H1 (cell line): ENCODE results near the gene RHBDD1. TPM values are rescaled to one million over a fixed set of nuclear protein-coding genes. Genes with fewer than 3 reads are reported as not detected.

Experiments
- BACH1 ChIP-seq: IDR thresholded peaks from 2 replicates; pipeline ENCODE4 v1.6.1; 2012; ENCODE audit warnings: low read length, improper control_type of control experiment
- CBX8 ChIP-seq: fragments of 300-800, 300-1000 bp; sonication (generic); IDR thresholded peaks from 2 replicates; pipeline ENCODE4 v1.7.1; 2016; ENCODE audit warnings: low read depth, low read length, borderline replicate concordance
- CEBPB ChIP-seq: IDR thresholded peaks from 2 replicates; pipeline ENCODE4 v1.6.1; 2012; ENCODE audit warnings: low read depth, low read length
- CTBP2 ChIP-seq: IDR thresholded peaks from 2 replicates; pipeline ENCODE4 v1.7.0; 2011; ENCODE audit warnings: borderline replicate concordance, mild to moderate bottlenecking, moderate library complexity, mixed read lengths, low read length; ENCODE audit not compliant: insufficient read depth, insufficient read length
- JUND ChIP-seq: IDR thresholded peaks from 2 replicates; pipeline ENCODE4 v1.6.1; 2011; ENCODE audit warnings: mild to moderate bottlenecking, improper control_type of control experiment, low read length
- SAP30 ChIP-seq: fragments of 300-600 bp; sonication (generic); IDR thresholded peaks from 2 replicates; pipeline ENCODE4 v1.7.1; 2012; ENCODE audit warnings: low read length, moderate library complexity, mild to moderate bottlenecking, inconsistent platforms; ENCODE audit not compliant: insufficient read depth, insufficient replicate concordance
- TAF7 ChIP-seq: optimal IDR thresholded peaks from 2 replicates; pipeline ENCODE3; 2011; ENCODE audit warnings: low read depth, mild to moderate bottlenecking, inconsistent platforms, low read length, moderate library complexity, borderline replicate concordance
- TCF12 ChIP-seq: IDR thresholded peaks from 2 replicates; pipeline ENCODE4 v1.6.1; 2011; ENCODE audit warnings: low read depth, mild to moderate bottlenecking, low read length
- polyA plus RNA-seq, 7 experiments: library from polyadenylated mRNA; depleted of rRNA in 3 of 7; stranded (reverse) in 5 of 7; unstranded in 2 of 7; fragments of >200 nt in 5 of 7; fragments of 200-250 nt in 2 of 7; gene quantifications; 1 replicate in 5 of 7; 2 replicates in 1 of 7; 4 replicates in 1 of 7; pipeline versions ENCODE4 v1.2.1 to v1.2.3, GENCODE V29; 2011 to 2013; ENCODE audit warnings: missing spikeins in 2 of 7, mixed read lengths in 2 of 7
- total RNA-seq: library from RNA; stranded (reverse); fragmentation: NEBNext Ultra II Directional; extraction: Animal tissue kit (Norgen Biotek cat#: 25700); gene quantifications from 2 replicates; pipeline ENCODE4 v1.2.1, GENCODE V29; 2021
- TF ChIP-seq, protein P1 (sequence below): fragments of 300-600 bp; sonication (generic); IDR thresholded peaks from 2 replicates; pipeline ENCODE4 v1.7.1; 2012; ENCODE audit warnings: low read length, moderate library complexity, mild to moderate bottlenecking, inconsistent platforms; ENCODE audit not compliant: insufficient replicate concordance
- TF ChIP-seq, protein P2 (sequence below): IDR thresholded peaks from 2 replicates; pipeline ENCODE4 v1.6.1; 2012; ENCODE audit warnings: inconsistent platforms

The RHBDD1 gene
- total and polyA plus RNA-seq, 2 of the 8 experiments (the other 6 are each of a cell fraction or from before 2014, with no cell fraction given): 10.5 to 23.1 TPM

DNA sequence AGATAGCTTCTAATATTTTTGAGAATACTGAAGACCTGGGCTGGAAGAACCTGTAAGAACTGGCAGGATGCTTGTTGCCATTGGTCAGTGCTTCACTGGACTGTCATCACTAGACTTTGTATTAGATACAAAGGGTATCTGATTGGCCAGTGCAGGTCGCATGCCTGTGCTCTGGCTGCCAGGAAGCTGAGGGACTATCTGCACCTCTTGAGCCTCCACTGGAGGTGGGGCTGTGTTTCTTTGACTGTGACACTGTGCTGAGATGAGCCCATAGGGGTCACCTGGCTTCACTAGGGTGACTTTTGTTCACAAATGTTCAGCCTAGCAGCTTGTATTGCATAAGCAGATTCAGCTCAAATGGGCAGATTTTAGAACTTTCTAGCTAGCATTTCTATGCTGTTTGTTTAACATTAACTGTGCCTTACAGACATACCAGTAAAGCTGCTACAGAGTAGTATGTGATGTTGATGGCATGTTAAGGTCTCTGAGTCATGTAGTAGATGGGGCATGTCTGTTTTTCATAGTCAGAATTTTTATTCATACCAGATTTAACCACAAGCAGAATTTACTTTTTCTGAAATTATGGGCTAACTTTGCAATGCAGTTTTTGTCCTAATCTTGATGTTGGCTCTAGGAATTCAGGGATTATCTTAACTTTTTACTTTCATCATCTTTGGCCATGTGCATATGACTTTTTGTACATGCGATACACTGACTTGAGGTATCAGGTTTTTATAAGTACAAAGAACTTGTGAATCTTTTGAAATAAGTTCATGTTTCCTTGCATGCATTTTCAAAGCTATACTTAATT lies 56.1 kb downstream of the RHBDD1 start (continued):
- TF ChIP-seq, protein P1, sequence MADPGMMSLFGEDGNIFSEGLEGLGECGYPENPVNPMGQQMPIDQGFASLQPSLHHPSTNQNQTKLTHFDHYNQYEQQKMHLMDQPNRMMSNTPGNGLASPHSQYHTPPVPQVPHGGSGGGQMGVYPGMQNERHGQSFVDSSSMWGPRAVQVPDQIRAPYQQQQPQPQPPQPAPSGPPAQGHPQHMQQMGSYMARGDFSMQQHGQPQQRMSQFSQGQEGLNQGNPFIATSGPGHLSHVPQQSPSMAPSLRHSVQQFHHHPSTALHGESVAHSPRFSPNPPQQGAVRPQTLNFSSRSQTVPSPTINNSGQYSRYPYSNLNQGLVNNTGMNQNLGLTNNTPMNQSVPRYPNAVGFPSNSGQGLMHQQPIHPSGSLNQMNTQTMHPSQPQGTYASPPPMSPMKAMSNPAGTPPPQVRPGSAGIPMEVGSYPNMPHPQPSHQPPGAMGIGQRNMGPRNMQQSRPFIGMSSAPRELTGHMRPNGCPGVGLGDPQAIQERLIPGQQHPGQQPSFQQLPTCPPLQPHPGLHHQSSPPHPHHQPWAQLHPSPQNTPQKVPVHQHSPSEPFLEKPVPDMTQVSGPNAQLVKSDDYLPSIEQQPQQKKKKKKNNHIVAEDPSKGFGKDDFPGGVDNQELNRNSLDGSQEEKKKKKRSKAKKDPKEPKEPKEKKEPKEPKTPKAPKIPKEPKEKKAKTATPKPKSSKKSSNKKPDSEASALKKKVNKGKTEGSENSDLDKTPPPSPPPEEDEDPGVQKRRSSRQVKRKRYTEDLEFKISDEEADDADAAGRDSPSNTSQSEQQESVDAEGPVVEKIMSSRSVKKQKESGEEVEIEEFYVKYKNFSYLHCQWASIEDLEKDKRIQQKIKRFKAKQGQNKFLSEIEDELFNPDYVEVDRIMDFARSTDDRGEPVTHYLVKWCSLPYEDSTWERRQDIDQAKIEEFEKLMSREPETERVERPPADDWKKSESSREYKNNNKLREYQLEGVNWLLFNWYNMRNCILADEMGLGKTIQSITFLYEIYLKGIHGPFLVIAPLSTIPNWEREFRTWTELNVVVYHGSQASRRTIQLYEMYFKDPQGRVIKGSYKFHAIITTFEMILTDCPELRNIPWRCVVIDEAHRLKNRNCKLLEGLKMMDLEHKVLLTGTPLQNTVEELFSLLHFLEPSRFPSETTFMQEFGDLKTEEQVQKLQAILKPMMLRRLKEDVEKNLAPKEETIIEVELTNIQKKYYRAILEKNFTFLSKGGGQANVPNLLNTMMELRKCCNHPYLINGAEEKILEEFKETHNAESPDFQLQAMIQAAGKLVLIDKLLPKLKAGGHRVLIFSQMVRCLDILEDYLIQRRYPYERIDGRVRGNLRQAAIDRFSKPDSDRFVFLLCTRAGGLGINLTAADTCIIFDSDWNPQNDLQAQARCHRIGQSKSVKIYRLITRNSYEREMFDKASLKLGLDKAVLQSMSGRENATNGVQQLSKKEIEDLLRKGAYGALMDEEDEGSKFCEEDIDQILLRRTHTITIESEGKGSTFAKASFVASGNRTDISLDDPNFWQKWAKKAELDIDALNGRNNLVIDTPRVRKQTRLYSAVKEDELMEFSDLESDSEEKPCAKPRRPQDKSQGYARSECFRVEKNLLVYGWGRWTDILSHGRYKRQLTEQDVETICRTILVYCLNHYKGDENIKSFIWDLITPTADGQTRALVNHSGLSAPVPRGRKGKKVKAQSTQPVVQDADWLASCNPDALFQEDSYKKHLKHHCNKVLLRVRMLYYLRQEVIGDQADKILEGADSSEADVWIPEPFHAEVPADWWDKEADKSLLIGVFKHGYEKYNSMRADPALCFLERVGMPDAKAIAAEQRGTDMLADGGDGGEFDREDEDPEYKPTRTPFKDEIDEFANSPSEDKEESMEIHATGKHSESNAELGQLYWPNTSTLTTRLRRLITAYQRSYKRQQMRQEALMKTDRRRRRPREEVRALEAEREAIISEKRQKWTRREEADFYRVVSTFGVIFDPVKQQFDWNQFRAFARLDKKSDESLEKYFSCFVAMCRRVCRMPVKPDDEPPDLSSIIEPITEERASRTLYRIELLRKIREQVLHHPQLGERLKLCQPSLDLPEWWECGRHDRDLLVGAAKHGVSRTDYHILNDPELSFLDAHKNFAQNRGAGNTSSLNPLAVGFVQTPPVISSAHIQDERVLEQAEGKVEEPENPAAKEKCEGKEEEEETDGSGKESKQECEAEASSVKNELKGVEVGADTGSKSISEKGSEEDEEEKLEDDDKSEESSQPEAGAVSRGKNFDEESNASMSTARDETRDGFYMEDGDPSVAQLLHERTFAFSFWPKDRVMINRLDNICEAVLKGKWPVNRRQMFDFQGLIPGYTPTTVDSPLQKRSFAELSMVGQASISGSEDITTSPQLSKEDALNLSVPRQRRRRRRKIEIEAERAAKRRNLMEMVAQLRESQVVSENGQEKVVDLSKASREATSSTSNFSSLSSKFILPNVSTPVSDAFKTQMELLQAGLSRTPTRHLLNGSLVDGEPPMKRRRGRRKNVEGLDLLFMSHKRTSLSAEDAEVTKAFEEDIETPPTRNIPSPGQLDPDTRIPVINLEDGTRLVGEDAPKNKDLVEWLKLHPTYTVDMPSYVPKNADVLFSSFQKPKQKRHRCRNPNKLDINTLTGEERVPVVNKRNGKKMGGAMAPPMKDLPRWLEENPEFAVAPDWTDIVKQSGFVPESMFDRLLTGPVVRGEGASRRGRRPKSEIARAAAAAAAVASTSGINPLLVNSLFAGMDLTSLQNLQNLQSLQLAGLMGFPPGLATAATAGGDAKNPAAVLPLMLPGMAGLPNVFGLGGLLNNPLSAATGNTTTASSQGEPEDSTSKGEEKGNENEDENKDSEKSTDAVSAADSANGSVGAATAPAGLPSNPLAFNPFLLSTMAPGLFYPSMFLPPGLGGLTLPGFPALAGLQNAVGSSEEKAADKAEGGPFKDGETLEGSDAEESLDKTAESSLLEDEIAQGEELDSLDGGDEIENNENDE: no peak
- TF ChIP-seq, protein P2, sequence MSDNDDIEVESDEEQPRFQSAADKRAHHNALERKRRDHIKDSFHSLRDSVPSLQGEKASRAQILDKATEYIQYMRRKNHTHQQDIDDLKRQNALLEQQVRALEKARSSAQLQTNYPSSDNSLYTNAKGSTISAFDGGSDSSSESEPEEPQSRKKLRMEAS: no peak
- TF ChIP-seq CBX8 (no peak), JUND (no peak), SAP30 (no peak), TAF7 (no peak), TCF12 (no peak), CEBPB (no peak), BACH1 (no peak), CTBP2 (no peak)
